H9 (cell line): ENCODE data around the gene MYO7B. TPM values are rescaled to one million over a fixed set of nuclear protein-coding genes. Genes with fewer than 3 reads are reported as not detected.

ENCODE experiments used
- DNase-seq: peaks from one replicate; pipeline ENCODE4 v3.0.0-alpha.2; 2017
- H2AFZ ChIP-seq: one replicate; pipeline ENCODE4 v1.6.1; 2013; ENCODE audit warnings: mild to moderate bottlenecking, low read length, control low read depth, moderate library complexity
- H2AK5ac ChIP-seq: 2 replicates; pipeline ENCODE4 v1.6.1; 2013; ENCODE audit warnings: low read length, control low read depth, mixed read lengths; ENCODE audit not compliant: insufficient read length
- H2BK120ac ChIP-seq: one replicate; pipeline ENCODE4 v1.6.1; 2013; ENCODE audit warnings: low read depth, mild to moderate bottlenecking, low read length, control low read depth, inconsistent platforms; ENCODE audit not compliant: poor library complexity, severe bottlenecking
- H2BK12ac ChIP-seq: 2 replicates; pipeline ENCODE4 v1.6.1; 2013; ENCODE audit warnings: low read length, control low read depth, mixed read lengths, low read depth; ENCODE audit not compliant: insufficient read length
- H2BK15ac ChIP-seq: 2 replicates; pipeline ENCODE4 v1.6.1; 2013; ENCODE audit warnings: low read depth, low read length, control low read depth
- H2BK20ac ChIP-seq: one replicate; pipeline ENCODE4 v1.6.1; 2013; ENCODE audit warnings: low read depth, mild to moderate bottlenecking, low read length, control low read depth, inconsistent platforms; ENCODE audit not compliant: poor library complexity, severe bottlenecking
- H2BK5ac ChIP-seq: 2 replicates; pipeline ENCODE4 v1.6.1; 2013; ENCODE audit warnings: low read length, control low read depth, mixed read lengths; ENCODE audit not compliant: insufficient read length
- H3K14ac ChIP-seq: 2 replicates; pipeline ENCODE4 v1.6.1; 2013; ENCODE audit warnings: low read length, control low read depth; ENCODE audit not compliant: insufficient read depth
- H3K18ac ChIP-seq: 2 replicates; pipeline ENCODE4 v1.6.1; 2013; ENCODE audit warnings: low read depth, mild to moderate bottlenecking, mixed read lengths, low read length, control low read depth; ENCODE audit not compliant: insufficient read length
- H3K23ac ChIP-seq: 2 replicates; pipeline ENCODE4 v1.6.1; 2013; ENCODE audit warnings: low read length, control low read depth, mixed read lengths, low read depth; ENCODE audit not compliant: insufficient read length
- H3K23me2 ChIP-seq: 2 replicates; pipeline ENCODE4 v1.6.1; 2013; ENCODE audit warnings: low read depth, mild to moderate bottlenecking, mixed read lengths, low read length, control low read depth; ENCODE audit not compliant: insufficient read length, poor library complexity, severe bottlenecking
- H3K27ac ChIP-seq: 2 replicates; pipeline ENCODE4 v1.5.1; 2013; ENCODE audit warnings: low read length, control low read depth, mixed read lengths, low read depth; ENCODE audit not compliant: insufficient read length
- H3K27me3 ChIP-seq: 2 replicates; pipeline ENCODE4 v1.6.1; 2013; ENCODE audit warnings: low read length, control low read depth, inconsistent platforms; ENCODE audit not compliant: insufficient read depth
- H3K4ac ChIP-seq: 2 replicates; pipeline ENCODE4 v1.6.1; 2013; ENCODE audit warnings: low read depth, mild to moderate bottlenecking, control low read depth, inconsistent platforms, low read length, moderate library complexity
- H3K4me1 ChIP-seq: 2 replicates; pipeline ENCODE4 v1.6.1; 2013; ENCODE audit warnings: low read length, control low read depth, inconsistent platforms; ENCODE audit not compliant: insufficient read depth
- H3K4me2 ChIP-seq: 2 replicates; pipeline ENCODE4 v1.6.1; 2013; ENCODE audit warnings: low read length, control low read depth, mixed read lengths; ENCODE audit not compliant: insufficient read length, insufficient read depth
- H3K56ac ChIP-seq: 2 replicates; pipeline ENCODE4 v1.6.1; 2013; ENCODE audit warnings: low read depth, mild to moderate bottlenecking, mixed read lengths, low read length, control low read depth; ENCODE audit not compliant: insufficient read length
- H3K79me1 ChIP-seq: 2 replicates; pipeline ENCODE4 v1.6.1; 2013; ENCODE audit warnings: low read depth, mild to moderate bottlenecking, moderate library complexity, low read length, control low read depth, inconsistent platforms; ENCODE audit not compliant: insufficient read depth, poor library complexity, severe bottlenecking
- H3K79me2 ChIP-seq: 2 replicates; pipeline ENCODE4 v1.6.1; 2013; ENCODE audit warnings: low read length, control low read depth, inconsistent platforms; ENCODE audit not compliant: insufficient read depth
- H3K9ac ChIP-seq: 2 replicates; pipeline ENCODE4 v1.6.1; 2013; ENCODE audit warnings: low read length, control low read depth, mixed read lengths; ENCODE audit not compliant: insufficient read length; ENCODE audit errors: extremely low read depth
- H3K9me3 ChIP-seq: one replicate; pipeline ENCODE4 v1.6.1; 2013; ENCODE audit warnings: low read depth, low read length, inconsistent platforms; ENCODE audit not compliant: control insufficient read depth
- H3T11ph ChIP-seq: one replicate; pipeline ENCODE4 v1.6.1; 2013; ENCODE audit warnings: mild to moderate bottlenecking, low read length, control low read depth, inconsistent platforms
- H4K20me1 ChIP-seq: one replicate; pipeline ENCODE4 v1.6.1; 2013; ENCODE audit not compliant: control insufficient read depth, insufficient read length, insufficient read depth
- H4K5ac ChIP-seq: 2 replicates; pipeline ENCODE4 v1.6.1; 2013; ENCODE audit warnings: low read depth, mild to moderate bottlenecking, mixed read lengths, low read length, control low read depth; ENCODE audit not compliant: insufficient read length
- H4K8ac ChIP-seq: replicated peaks from 2 replicates; pipeline ENCODE4 v1.6.1; 2013; ENCODE audit warnings: low read length, control low read depth, mixed read lengths, low read depth; ENCODE audit not compliant: insufficient read length
- H4K91ac ChIP-seq: 2 replicates; pipeline ENCODE4 v1.6.1; 2013; ENCODE audit warnings: low read depth, mild to moderate bottlenecking, moderate library complexity, mixed read lengths, low read length, control low read depth; ENCODE audit not compliant: insufficient read length
- H3K27ac Mint-ChIP-seq, 3 experiments: 2 replicates in 2 of 3; 3 replicates in 1 of 3; pipeline ENCODE4 v1.8.0; 2020 to 2021; ENCODE audit warnings: mixed read lengths in 3 of 3, mild to moderate bottlenecking in 1 of 3, moderate library complexity in 1 of 3
- H3K27me3 Mint-ChIP-seq: 2 replicates; pipeline ENCODE4 v1.8.0; 2021; ENCODE audit warnings: low read depth, mild to moderate bottlenecking, moderate library complexity, mixed read lengths
- H3K36me3 Mint-ChIP-seq, 3 experiments: 2 replicates in 2 of 3; 3 replicates in 1 of 3; pipeline ENCODE4 v1.8.0; 2020 to 2021; ENCODE audit warnings: low read depth in 3 of 3, mixed read lengths in 3 of 3; ENCODE audit not compliant: insufficient read depth in 1 of 3
- H3K4me1 Mint-ChIP-seq, 2 experiments: 2 replicates each; pipeline ENCODE4 v1.8.0; 2020; ENCODE audit warnings: mixed read lengths in 2 of 2
- H3K4me3 Mint-ChIP-seq, 2 experiments: 2 replicates in 1 of 2; 3 replicates in 1 of 2; pipeline ENCODE4 v1.8.0; 2020 to 2021; ENCODE audit warnings: mild to moderate bottlenecking in 2 of 2, mixed read lengths in 2 of 2, moderate library complexity in 1 of 2
- H3K9me3 Mint-ChIP-seq, 2 experiments: 2 replicates in 1 of 2; 3 replicates in 1 of 2; pipeline ENCODE4 v1.8.0; 2020; ENCODE audit warnings: mild to moderate bottlenecking in 2 of 2, mixed read lengths in 2 of 2, moderate library complexity in 1 of 2
- WGBS: extraction: QIAGEN DNeasy Blood & Tissue Kit; methylation state at CpG from one replicate; pipeline ENCODE4 v1.1.7; 2013; ENCODE audit warnings: missing lambda C conversion rate, low lambda C conversion rate, mixed read lengths; ENCODE audit not compliant: insufficient read length; ENCODE audit errors: extremely low coverage; 5-methylcytosine and 5-hydroxymethylcytosine counted together
- total RNA-seq: library from RNA; stranded (reverse); gene quantifications from 2 replicates; pipeline ENCODE4 v1.2.1, GENCODE V29; 2021
- TF ChIP-seq, protein P1 (sequence below): fragments of 200-600 bp; sonication (generic); conservative IDR thresholded peaks from 3 replicates; pipeline ENCODE4 v1.8.0; 2021; ENCODE audit warnings: antibody characterized with exemption, mild to moderate bottlenecking

Gene MYO7B
- total RNA-seq, 1 experiment from 2014 or later, result not detected

GRCh38 chr2:127659408-127660290 lies 124.2 kb downstream of the MYO7B start:
- Histone ChIP-seq H3K18ac (no peak overlapping the region), H2BK120ac (no peak overlapping the region), H3K4me2 (no peak overlapping the region), H3K56ac (no peak overlapping the region), H2AFZ (no peak overlapping the region), H3K14ac (no peak overlapping the region), H4K8ac (no peak overlapping the region), H3K23ac (no peak overlapping the region), H2AK5ac (no peak overlapping the region), H4K5ac (no peak overlapping the region), H3K4me1 (no peaks in the 10 kb centered on the region), H3K79me1 (no peaks in the 10 kb centered on the region), H2BK12ac (no peak overlapping the region), H3K27ac (no peak overlapping the region), H2BK20ac (no peak overlapping the region), H4K91ac (no peak overlapping the region), H4K20me1 (no peaks in the 10 kb centered on the region), H3K4ac (no peak overlapping the region), H3T11ph (no peak overlapping the region), H3K9me3 (no peaks in the 10 kb centered on the region), H3K27me3 (peaks cover 4% of the 10 kb centered on the region; the same call in 1 of the 2 replicates), H2BK5ac (no peak overlapping the region), H3K79me2 (0 out of 2 replicates have a peak, but pooled peaks cover 2% of the 10 kb centered on the region), H3K23me2 (peaks cover 4% of the 10 kb centered on the region), H2BK15ac (no peak overlapping the region), H3K9ac (no peak overlapping the region)
- peaks cover 20% of the 10 kb centered on the region for H3K27me3 Mint-ChIP-seq
- H3K36me3 Mint-ChIP-seq, result peaks cover 0 to 2% (median 0%) of the 10 kb centered on the region in 3 experiments; a peak in 3 of 7 replicates
- no peak overlapping the region for H3K27ac Mint-ChIP-seq
- H3K4me3 Mint-ChIP-seq, result no peak overlapping the region
- TF ChIP-seq, protein P1, sequence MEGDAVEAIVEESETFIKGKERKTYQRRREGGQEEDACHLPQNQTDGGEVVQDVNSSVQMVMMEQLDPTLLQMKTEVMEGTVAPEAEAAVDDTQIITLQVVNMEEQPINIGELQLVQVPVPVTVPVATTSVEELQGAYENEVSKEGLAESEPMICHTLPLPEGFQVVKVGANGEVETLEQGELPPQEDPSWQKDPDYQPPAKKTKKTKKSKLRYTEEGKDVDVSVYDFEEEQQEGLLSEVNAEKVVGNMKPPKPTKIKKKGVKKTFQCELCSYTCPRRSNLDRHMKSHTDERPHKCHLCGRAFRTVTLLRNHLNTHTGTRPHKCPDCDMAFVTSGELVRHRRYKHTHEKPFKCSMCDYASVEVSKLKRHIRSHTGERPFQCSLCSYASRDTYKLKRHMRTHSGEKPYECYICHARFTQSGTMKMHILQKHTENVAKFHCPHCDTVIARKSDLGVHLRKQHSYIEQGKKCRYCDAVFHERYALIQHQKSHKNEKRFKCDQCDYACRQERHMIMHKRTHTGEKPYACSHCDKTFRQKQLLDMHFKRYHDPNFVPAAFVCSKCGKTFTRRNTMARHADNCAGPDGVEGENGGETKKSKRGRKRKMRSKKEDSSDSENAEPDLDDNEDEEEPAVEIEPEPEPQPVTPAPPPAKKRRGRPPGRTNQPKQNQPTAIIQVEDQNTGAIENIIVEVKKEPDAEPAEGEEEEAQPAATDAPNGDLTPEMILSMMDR, result no peak
- peaks cover 10 to 12% of the 10 kb centered on the region in 2 experiments for H3K4me1 Mint-ChIP-seq
- WGBS, result no CpG with 5 or more reads among the region's 14 CpGs
- no peak for DNase-seq
- no peaks in the 10 kb centered on the region for H3K9me3 Mint-ChIP-seq
